GM19455 (cell line): ENCODE results near the gene ACAP2.
"Not testable (repeated sequence)": the region's sequence is repeated elsewhere in the genome, so short reads cannot be mapped to it uniquely, and the experiment has no call there.

Experiments
- ATAC-seq: cut with Tn5 transposase; IDR thresholded peaks from one replicate; pipeline ENCODE4 v1.9.1; 2021; ENCODE audit not compliant: unreplicated experiment

The ACAP2 gene

DNA sequence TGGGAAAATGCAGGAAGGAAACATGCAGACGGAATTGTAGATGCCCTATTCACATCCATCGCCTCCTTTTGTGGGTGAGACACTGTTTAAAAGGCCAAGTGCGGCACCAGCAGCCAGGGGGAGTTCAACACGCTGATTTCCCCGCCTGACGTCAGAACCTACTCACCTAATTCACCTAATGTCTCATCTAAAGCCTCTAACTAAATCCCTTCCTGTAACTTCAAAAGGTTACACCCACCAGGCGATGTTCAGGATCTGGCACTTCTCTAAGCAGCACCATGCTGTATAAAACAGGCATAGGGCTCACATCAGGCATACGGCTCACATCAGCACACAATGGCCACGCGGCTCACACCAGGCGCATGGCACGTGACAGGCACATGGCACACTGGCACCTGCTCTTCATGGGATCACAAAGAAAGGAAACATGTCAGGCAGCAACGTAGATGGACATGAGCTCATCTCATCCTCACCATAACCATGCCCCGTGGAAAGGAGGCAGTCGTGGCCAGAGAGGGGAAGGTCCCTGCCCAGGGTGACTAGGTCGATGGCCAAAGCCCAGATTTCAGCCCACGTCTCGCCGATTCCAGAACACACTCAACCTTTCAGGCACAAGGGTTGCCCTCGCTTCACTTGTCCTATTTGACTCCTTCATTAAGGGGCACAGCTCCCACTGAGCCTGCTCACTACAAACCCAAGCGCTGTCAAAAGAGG lies 193.6 kb downstream of the ACAP2 start:
- ATAC-seq: no peak

DNA sequence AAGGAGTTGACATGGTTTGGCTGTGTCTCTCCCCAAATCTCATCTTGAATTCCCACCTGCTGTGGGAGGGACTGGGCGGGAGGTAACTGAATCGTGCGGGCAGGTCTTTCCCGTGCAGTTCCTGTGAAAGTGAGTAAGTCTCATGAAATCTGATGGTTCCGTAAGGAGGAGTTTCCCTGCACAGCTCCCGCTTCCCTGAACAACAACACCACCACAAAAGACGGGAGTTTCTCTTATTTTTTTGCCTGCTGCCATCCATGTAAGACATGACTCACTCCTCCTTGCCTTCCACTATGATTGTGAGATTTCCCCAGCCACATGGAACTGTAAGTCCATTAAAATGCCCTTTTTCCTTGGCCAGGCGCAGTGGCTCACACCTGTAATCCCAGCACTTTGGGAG lies 194.5 kb downstream of the ACAP2 start:
- no peak for ATAC-seq

DNA sequence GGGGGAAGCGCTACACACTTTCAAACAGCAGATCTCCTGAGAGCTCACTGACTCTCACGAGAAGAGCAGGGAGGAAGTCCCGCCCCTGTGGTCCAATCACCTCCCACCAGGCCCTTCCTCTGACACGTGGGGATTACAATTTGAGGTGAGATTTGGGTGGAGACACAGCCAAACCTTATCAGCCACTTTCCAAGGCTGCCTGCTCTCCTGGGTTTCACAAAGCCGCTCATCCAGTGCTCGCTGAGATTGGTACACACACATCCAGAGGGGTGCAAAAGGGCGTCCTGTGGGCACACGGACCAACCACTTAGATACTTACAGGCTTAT lies 195.0 kb downstream of the ACAP2 start:
- no peak for ATAC-seq

DNA sequence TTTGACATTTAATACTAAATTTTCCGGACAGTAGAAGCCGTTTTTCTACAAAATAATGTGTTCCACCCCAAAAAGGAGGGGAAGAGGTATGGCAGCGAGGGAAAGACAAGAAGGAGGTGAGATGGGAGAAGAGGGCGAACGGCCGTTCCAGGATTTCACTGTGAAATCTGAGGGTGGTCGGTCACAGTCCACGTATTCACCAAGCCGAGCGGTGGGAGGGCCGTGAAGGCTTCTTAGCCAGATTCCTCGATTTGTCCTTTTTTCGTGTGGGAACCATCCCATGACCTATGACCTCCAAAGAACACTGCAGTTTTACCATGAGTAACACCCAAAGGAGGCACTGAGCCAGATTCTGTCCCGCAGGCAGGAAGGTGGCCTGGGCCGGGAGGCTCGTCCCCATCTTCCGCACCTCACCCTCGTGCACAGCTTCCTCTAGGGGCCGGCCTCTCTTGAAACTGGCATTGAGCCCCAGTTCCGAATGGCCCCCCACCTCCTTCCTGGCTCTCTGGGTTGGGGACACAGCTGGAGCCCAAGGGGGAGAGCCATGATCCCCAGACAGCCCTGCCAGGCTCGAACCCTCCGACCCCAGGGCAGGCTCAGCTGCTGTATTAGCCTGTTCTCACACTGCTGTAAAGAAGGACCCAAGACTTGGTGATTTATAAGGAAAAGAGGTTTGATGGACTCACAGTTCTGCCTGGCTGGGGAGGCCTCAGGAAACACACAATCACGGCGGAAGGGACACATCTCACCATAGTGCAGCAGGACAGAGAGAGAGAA lies 195.5 kb downstream of the ACAP2 start:
- ATAC-seq: no peak

DNA sequence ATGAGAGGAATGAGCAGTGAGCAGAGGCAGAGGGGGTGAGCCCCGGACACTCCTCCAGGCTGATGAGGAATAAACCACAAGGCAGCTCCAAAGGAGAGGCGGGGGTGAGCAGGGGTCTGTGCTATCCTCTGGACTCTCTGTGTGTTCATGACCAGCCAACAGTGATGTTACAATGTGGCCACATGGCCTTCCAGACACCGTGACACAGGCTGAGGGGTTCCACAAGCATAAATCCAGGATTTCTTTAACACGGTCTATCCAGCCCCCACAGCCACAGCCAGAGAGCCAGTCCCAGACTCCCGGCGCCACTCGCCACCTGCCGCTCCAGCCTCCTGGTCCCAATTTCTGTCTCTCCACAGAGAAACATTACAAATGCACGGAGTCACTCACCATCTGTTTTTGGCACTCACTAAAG lies 196.2 kb downstream of the ACAP2 start:
- ATAC-seq: no peak

DNA sequence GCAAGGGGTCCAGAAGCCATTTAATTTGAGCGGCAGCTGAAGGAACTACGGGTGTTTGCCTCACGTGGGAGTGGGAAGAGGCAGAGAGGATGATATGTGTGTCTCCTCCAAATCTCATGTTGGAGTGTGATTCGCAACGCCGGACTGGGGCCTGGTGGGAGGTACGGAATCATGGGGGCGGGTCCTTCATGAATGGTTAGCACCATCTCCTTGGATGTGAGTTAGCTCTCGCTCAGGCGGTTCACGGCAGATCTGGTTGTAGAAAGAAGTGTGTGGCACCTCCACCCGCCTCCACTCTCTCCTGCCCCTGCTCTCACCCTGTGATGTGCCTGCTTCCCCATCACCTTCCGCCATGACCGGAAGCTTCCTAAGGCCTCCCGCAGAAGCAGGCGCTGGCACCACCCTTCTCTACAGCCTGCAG lies 197.3 kb downstream of the ACAP2 start:
- ATAC-seq: no peak

DNA sequence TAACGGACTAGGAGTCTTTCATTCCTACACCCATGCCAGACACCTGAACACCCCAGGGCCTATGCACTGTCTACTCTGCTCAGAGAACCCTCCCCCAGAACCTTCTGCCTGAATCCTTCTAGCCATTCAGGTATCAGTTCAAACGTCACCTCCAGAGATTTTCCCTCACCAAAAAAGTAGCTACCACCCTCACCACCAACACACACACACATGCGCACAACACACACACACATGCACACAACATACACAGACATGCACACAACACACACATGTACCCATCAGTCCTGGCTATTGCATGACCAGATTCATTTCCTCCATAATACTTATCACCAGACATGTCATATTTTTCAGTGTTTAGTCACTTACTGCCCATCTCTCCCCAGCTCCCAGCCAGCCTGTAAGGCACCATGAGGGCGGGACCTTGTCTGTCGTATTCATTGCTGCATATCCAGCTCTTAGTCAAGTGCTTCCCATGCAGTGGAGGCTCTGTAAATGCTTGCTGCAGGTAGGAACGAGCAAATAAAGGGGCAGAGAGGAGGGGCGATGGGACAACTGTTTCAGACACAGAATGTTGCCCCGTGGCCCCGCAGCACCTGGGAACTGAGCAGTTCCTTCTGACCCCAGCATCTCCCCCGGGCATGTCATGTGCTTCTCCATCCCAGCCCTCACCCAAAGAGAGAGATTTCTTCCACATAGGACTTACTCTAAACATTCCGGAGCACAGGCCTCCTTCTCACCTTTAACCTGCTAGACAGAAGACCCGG lies 201.0 kb downstream of the ACAP2 start:
- ATAC-seq: no peak

DNA sequence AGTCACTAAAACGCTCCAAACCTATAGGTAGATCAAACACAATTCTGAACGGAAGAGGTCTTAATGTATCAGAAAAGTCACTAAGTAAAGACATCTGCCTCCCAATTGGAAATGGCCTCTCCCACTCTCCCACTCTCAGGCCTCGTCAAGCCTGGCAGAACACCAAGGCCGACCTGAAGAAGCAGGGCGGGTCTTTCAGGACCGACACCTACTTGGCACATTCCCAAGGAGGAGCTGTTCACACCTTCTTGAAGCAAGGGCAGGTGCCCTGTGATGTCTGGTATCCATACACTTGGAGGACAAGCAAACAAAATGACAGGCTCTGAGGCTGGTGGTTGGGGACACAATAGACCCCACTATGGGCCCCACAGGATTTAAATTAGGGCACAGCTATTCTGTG lies 201.9 kb downstream of the ACAP2 start:
- ATAC-seq: no peak

DNA sequence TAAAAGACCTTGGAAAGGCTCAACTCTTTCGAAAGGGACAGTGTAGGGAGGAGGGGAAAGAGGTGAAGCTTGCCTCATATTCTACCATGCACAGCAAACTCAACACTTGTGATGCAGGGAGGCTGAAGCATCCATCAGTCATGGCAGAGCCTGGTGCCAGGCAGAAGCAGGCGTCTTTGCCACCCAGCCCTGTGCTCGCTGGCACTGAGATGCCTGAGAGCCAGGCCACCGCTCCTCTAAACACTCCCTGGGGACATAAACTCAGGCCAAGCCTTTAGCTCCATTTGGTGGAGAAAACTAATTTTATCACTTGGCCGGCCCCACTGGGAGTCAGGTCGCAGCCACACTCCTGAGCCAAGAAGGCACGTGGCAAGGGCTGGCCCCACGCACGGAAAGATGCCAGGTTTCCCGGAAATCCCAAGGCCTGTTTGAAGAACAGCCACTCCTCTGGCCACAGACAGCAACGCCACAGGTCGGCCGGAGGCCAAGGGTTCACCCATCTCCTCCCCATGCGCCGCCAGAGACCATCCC lies 202.6 kb downstream of the ACAP2 start:
- no peak for ATAC-seq

DNA sequence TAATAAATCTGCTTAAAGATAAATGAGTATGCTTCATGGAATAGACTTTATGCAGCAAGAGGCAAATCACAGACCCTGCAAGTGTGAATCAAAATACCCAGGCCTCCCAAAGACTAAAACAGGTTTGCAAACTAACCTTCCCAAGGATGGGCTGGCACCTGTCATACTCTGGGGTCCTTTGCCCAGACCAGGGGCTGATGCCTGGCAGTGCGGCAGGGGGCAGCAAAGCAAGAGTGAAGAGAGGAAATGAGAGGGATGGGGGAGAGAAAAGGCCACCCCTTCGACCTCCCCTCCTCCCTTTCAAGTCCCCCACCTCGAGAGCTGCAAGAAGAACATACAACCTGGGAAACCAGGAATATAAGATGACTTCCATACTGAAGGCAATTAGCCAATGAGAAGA lies 203.7 kb downstream of the ACAP2 start:
- ATAC-seq: no peak

DNA sequence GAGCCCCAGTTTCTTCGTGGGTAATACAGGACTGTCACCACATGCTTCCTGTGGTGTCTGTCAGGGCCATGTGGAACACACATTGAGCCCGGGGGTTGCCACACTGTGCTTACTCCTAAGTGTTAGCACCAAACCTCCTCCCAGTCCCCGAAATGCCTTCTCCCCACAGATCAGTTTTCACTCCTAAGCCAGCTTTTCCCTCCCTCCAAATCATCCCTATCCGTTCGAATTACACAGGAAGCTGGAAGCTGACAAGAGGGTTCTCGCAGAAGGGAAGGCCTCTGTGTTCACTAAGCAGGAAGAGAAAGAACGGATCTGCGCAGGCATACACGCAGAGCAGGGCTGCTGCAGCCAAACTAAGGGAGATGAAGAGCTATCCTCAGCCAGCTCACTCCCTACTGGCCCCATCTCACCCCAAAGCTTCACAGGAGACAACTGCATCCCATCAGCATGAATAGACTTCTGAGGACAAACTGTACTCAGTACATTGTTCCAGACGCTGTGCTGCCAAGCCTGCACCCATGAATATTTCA lies 204.2 kb downstream of the ACAP2 start:
- no peak for ATAC-seq

DNA sequence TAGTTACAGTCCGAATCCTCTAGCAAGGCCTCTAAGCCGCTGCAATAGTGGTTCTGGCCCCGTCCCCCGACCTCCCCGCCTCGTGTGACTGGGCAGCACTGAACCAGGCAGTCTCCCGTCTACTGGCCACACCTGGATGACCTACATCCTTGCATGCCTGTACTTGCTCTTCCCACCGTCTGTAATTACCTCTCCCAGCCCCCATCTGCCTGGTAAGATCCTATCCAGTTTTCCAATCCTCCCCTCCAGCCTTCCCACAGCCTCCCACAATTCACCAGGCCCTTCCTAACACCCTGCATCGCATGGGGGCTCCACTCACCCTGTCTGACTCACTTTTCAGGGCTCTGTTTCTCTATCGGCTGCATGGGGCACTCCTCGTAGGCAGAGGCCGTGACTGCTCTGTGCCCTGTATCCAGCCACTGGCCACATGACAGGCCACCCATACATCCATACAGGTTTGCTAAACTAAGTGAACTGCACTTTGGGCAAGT lies 204.7 kb downstream of the ACAP2 start:
- no peak for ATAC-seq

DNA sequence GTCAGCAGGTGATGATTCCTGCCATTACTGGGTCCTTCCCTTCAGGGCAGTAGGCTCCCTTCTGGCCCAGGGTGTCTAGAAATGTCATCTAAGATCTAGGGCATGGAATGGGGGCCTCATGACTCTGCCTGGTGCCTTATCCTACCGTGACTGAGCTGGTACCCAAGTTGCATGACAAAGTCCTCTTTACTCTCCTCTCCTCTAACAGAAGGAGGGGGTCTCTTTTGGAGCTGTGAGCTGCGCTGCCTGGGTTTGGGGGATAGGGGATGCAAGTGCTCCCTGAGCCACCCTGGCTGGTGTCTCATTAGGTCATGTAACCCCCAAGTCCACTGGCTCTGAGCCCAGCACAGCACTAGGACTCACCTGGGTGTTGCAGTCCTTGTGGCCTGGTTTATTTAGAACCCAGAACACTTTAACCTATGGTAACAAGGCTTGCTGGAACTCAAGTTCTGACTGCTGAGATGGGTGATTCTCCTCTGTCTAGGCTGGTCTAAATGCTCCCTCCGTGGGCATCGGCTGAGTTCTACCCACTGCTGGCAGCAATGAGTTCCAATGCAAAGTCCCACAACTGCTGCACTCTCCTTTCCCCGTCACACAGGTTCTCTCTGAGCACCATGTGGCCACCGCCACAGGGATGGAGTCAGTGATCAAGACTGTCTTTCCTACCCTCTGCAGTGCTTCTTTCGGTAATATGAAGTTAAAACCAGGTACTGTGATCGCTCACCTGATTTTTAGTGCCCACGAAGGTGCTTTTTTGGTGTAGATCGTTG lies 205.8 kb downstream of the ACAP2 start:
- ATAC-seq: no peak

DNA sequence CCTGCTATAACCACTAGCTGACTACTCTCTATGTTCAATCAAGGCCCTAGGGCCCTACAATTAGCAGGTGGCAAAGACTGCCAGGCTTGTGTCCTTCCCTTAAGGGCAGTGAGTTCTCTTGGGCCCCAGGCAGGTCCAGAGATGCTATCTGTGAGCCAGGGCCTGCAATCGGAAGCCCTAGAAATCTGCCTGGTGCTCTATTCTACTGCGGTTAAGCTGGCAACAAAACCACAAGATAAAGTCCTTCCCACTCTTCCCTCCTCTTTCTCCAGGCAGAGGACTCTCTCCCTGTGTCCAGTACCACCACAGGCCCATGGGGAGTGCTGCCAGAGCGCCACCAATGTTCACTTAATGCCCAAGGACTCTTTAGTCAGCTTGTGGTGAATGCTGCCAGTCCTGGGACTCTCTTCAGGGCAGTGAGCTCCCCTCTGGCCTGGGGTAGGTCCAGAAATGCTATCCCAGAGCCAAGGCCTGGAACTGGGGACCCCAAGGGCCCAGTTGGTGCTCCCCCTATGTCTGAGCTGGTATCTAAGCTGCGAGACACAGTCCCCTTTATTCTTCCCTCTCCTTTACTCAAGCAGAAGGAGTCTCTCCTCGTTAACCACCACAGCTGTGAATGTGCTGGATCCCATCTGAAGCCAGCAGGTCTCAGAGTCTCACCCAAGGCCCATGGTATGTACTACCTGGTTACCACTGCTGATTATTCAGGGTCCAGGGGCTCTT lies 206.6 kb downstream of the ACAP2 start:
- ATAC-seq: no peak

DNA sequence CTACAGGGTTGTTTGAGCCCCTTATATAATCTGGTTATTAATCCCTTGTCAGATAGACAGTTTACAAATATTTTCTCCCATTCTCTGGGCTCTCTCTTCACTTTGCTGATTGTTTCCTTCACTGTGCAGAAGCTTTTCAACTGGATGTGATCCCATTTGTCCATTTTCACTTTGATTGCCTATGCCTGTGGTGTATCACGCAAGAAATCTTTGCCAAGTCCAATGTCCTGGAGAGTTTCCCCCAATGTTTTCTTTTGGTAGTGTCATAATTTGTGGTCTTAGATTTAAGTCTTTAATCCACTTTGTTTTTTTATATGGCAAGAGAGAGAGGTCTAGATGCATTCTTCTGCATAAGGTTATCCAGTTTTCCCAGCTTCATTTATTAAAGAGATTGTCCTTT lies 212.6 kb downstream of the ACAP2 start:
- no peak for ATAC-seq

DNA sequence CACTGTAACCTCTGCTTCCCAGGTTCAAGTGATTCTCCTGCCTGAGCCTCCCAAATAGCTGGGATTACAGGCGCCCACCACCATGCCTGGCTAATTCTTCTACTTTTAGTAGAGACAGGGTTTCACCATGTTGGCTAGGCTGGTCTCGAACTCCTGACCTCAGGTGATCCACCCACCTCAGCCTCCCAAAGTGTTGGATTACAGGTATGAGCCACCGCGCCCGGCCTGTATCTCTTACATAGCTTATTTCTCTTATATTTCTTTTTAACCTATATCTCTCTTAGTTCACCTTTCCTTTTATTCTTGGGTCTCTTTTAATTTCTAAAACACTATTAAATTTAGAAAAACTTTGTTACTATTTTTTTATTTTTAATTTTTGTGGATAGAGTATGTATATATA lies 213.9 kb downstream of the ACAP2 start:
- not testable (repeated sequence) for ATAC-seq

DNA sequence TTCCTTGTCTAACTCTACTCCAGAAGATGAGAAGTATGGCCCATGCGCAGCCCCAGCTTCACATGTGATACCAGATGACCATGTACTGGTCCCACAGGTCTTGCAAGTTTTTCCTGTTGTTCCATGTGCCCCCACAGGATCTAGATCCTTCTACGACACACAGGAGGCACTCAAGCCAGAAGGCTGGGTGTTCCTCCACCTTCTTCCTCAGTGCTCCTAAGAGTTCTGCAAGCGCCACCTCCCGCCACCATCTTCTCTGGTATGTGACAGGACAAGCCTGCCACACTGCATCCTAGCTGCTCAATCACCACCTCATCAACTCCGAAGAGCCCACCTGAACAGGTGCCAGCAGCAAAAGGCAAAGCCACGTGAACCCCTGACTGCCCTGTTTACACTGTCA lies 214.9 kb downstream of the ACAP2 start:
- ATAC-seq: no peak

DNA sequence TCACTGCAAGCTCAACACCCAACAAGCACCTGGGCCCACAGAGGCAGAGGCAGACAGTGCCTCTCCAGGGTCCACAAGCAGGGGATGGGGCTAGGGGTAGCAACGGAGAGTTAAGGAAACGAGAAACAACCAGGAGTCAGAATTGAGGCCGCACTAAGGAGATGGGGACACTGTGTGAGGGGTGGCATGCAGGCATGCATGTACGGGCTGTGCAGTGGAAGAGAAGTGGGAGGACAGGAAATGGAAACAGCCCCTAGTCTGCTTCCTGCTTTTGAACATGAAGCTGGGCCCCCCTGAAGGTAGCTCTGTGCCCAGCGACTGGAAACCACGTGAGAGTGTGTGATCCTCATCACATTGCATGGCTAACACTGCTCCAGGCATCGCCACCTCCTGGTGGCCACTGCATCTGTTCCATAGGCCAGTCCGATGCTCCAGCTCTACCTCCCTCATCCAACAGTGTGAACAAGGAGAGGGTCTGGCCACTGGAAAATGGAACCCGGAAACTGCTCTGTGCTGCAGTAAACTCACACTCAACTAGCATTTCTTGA lies 215.8 kb downstream of the ACAP2 start:
- ATAC-seq: no peak

DNA sequence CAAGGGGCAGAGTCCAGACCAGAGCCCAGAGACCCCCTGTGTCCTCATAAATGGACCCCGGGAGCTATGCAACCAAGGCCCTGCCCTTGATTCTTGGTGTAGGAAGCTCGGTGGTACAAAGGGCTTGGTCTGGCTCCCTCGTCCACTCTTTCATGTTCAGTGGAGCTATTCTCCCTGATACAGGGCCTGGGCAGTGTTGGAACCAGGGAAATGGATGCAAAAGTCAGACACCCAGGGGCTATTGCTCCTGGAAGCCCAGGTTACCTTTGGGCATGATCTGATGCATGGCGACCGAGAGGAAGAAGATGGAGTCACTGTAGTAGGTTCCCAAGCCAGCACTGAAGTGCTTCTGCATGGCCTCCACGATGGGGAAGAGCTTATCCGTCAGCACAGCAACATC lies 216.4 kb downstream of the ACAP2 start:
- ATAC-seq: no peak
